G401.6 (cell line): ENCODE results near the gene FAF1.

ENCODE experiments used
- FAIRE-seq: peaks from 2 replicates; lab custom pipeline; 2012; peaks lifted over from hg19 to GRCh38; lab: Jason Lieb, UNC

FAF1 gene

DNA sequence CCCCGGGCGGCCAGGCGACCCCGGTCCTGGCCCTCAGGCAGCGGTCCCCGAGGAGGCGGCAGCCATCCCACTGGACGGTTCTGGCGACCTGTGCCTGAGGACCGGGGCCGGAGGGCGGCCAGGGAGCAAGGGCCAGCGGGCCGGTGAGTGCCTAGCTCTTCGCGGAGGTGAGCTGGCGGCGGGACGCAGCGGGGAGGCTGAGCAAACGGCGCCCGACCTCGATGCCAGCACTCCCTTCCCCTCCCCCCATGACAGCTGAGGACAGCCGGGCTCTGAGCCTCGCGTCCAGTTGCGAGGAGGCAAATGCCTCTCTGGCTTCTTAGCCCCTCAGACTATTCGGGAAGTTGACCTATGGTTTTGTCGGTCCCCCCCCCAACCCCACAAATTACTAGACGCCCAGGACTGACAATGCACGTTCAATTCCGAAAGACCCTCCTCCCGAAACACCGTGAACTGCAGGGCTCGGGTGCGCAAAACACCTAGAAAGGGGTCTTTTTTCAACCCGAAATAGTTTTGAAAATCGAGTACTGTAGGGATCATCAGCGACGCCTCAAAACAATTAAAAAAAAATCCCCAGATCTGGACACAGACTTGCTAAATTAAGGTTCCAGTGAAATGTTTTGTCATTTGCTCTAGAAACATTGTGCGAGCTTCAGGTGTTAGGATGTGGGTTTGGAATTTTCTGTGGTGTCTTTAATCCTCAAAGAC lies 18.2 kb upstream of the FAF1 start:
- no peak for FAIRE-seq

DNA sequence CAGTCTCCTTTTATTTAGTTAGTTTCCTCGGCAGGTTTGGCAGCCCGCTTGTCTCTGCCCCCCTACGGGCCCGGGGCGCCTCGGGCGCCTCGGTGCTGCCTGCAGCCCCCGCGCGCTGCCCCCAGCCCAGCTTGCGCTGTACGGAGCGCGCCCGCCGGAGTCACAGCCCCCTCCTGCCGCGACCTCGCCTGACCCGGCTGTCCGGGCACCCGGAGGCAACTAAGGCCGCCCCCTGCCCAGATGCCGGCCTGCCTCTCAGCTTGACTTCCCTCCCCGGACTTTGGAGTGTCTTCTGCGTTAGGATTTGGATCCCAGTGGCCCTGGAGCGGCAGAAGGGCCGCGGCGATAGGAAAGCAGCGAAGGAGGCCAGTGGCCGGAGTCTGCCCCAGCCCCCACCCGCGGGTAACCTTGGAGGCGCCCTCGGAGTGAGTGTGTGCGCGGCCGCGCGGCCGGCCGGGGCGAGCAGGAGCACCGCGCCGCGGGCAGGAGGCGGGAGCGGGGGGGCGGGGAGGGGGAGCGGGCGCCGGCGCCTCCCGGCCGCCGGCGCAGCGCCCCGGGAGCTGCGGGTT lies 17.6 kb upstream of the FAF1 start:
- no peak for FAIRE-seq

DNA sequence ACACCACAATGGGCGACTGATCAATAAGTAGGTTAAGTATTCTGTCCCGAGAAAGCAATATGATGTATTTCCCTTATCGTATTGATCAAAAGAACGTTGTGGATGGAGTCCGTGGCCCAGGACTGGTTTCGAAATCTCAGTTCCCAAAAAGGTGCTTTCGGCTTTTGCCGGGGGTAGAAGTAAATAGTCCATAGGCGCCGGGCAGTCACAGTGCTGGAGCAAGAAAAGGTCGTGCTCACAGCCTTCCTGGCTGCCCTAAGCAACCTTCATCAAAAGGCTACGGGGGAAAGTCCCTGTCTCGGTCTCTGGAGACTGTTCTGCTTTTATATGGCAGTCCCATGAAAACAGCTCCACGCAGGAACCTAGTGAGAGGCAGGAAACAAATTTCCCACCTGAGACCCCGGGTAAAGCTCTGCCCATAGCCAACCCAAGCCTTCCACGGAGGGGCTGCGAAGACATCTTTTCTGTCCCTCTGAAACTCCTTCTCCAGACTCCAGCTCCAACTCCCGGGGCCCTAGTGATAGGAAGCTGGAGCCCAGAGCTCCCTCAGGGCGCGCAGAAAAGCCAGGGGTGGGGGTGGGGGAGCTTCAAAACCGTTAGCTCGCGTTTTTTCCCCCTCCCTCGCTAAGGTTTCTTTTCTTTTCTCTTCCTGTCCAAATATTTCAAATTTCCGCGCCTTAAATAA lies 17.0 kb upstream of the FAF1 start:
- FAIRE-seq, result peak; percentile 57

DNA sequence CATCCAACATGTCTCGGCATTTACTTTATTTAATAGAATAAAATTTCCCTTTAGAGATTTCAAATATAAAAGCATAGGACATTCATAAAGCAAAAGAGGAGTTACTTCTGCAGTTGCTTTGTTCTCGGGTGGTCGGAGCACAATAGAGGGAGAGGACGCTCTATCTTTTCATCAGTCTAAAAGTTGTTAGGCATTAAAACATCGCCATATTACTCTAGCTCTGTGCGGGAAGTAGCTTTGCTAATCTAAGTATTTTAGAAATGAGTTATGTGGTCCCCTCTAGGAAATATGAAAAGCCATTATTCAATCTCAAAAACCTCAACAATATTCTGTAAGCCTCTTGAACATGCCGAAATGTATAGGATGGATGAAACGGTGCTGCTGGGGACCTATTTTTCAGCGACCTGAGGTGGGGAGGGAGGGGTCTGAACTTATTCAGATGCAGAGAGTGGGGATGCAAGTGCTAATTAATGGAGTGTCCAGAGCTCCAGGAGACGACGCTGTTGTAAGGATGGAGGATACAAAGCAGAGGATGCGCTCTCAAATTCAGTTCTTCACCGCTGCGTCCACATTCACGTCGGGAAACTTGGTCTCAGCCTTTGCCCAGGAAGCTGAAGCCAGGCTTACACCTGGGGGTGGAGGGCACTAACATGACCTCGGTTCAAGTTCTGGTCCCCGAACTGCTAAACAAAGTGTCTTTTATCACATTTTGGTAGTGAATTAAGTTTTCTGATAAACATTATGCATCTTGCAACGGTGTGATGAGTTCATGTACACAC lies 16.2 kb upstream of the FAF1 start:
- FAIRE-seq, result no peak

DNA sequence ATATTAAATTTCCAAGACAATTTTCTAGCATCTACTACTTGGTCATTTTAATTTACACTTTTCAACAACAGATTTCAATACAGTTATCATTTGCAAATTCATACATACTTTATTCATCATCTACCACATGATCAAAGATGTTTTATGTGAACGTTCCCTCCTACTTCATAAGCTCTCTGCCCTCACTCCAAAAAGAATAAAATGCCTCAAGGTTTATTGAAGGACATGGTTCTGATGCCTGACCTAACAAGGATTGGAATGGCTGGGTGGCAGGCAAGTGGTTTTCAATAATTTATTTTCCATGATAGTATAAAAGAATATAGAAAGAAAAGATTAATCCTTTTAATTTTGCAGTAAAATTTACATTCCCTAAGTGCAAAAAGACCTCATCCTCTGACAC lies 15.4 kb upstream of the FAF1 start:
- no peak for FAIRE-seq

DNA sequence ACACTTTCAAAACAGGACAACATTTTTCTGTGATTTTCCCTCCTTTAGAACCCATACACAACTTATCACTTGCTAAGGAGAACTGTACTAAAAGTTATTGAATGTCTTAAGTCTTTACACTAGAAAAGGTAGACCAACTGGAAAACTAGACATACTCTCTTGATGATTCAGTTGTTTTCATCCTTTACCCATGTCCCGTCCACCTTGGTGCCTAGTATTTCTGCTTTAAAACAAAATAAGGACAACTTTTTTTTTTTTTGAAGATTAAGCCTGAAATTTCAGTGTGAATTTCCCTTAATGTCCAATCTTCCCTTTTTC lies 14.5 kb upstream of the FAF1 start:
- no peak for FAIRE-seq

DNA sequence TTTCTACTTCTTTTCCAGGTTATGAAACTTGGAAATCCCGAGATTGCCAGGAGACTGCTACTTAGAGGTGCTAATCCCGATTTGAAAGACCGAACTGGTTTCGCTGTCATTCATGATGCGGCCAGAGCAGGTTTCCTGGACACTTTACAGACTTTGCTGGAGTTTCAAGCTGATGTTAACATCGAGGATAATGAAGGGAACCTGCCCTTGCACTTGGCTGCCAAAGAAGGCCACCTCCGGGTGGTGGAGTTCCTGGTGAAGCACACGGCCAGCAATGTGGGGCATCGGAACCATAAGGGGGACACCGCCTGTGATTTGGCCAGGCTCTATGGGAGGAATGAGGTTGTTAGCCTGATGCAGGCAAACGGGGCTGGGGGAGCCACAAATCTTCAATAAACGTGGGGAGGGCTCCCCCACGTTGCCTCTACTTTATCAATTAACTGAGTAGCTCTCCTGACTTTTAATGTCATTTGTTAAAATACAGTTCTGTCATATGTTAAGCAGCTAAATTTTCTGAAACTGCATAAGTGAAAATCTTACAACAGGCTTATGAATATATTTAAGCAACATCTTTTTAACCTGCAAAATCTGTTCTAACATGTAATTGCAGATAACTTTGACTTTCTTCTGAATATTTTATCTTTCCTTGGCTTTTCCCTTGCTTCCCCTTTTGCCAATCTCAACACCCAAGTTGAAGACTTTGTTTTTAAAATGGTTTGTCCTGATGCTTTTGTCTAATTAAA lies 14.0 kb upstream of the FAF1 start:
- peak; percentile 41 for FAIRE-seq

DNA sequence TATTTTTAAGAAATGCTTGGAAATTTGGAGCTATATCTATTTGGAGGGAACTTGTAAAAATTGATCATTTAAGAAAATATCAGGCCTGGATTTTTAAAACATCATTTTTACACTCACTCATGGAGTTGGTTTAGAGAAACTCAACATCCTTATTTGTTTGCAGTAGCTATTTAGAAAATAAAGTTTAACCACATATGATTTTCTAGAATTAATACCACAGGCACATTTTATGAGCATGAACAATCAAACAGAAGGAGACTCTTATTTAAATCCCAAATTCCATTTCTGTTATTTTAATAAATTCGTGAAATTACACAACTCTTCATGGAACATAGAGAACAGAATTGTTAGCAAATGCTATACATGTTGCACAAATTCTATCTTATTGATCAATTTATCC lies 13.2 kb upstream of the FAF1 start:
- FAIRE-seq, result peak; percentile 45

DNA sequence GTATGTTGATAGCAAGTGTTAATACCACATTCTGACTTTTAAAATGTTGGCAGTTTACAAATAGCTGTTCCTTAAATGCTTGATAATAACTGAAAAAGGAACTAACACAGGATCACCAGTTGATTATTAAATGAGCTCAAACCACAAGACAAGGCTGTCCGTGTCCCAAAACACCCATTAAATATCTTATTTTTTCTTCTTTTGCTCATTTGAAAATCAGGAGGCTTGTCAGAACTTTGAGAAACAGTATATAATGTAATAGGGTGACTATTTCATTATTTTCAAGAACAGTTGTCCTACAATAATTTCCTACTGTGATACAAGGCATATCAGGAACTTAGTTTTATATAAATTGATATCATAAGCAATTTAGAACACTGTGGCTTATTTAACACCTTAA lies 12.7 kb upstream of the FAF1 start:
- no peak for FAIRE-seq

DNA sequence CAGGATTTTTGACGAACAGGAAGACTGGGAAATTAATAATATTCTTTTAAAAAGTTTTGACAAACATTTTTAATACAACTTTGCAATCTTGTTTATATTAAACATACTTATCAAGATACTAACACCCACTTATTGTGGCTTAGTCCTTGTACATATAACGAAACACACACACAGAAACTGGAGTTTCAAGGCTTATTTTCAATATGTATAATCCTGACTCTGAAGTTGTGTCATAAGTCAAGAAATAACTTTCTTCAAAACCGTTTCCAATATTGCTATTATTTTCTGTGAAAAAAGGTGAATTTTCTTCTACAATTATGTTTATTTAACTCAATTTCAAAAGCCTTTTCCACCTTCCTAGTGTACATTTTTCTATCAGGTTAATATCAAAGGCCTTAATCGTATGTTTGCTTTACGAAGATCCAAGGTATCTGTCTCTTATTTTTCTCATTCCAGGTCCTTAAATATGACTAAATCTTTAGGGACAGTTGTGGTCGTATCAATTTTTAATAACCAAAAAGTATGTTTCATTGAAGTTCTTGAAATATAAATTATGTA lies 11.8 kb upstream of the FAF1 start:
- FAIRE-seq, result no peak

DNA sequence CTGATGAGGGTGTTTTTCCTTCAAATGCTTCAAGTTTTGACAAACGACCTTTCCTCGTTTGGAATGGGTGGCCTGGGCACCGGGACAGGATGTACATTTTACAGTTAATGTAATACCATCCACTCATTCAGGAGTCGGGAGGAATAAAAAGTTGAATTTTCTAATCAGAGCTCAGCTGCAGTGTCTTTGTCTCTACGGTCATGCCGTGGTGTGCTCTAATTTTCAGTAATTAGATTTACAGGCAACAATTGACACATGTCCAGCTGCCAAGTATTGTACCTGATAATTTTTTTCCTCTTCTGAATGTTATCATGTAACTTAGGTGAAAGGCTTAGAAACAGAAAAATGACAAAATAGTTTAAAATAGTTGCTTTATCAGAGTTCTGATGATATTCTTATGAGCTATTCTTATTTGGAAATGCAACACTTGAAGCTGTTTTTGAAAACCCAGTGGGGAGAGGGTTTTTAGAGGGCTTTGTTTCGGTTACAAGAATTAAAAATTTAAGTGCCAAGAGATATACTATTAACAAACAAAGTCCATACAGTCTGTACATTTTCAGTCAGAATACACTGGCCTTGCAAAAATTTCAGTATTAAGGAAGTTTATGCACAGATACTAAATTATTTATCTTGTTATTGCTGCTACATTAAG lies 11.0 kb upstream of the FAF1 start:
- no peak for FAIRE-seq

DNA sequence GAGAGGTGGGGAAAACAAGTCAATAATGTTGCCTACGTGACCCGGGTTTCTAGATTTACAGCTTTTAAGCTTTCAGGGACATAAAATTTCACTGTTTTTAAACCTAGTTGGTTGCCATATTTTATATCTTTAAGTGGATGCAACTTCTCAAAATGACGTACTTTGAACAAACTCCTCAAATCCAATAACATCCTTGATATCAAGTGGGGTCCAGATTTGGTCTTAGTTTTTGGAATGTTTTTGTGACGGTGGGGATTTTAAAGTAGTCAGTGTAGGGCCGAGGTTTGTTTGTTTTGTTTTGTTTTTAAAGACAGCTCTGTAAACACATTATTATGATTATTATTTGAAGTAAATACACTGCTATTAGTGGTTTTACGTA lies 10.4 kb upstream of the FAF1 start:
- no peak for FAIRE-seq

DNA sequence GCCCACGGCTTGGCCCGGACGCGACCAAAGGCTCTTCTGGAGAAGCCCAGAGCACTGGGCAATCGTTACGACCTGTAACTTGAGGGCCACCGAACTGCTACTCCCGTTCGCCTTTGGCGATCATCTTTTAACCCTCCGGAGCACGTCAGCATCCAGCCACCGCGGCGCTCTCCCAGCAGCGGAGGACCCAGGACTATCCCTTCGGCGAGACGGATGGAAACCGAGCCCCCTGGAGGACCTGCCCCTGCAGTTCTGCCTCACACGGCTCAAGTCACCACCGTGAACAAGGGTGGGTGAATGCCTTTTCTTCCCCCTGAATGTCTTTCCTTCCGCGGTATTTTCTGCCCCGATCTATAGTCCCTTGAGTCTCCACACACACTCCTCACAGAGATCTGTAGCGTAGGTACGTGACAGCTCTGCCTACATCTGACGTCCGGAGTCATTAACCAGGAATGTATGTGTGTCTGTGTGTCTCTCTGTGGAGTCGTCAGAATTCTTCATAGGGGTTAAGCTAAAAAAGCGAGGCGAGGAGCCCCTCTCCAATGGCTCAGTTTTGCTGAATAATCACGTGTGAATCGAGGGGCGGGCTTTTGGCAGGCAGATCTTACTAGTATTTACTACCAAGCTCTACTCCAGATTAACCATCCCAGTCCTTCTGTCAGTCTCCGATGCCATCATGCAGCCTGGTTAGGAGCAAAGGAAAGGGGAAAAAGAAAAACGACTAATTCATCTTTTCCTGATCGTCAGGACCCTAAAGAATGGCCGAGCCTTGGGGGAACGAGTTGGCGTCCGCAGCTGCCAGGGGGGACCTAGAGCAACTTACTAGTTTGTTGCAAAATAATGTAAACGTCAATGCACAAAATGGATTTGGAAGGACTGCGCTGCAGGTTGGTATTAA lies 9.8 kb upstream of the FAF1 start, which contains the start of gene CDKN2C:
TSS of gene CDKN2C (plus strand) at position 635 of the 898 bp plus-strand sequence. CDS start at position 759, 124 bp downstream.
- peak; percentile 83 for FAIRE-seq

DNA sequence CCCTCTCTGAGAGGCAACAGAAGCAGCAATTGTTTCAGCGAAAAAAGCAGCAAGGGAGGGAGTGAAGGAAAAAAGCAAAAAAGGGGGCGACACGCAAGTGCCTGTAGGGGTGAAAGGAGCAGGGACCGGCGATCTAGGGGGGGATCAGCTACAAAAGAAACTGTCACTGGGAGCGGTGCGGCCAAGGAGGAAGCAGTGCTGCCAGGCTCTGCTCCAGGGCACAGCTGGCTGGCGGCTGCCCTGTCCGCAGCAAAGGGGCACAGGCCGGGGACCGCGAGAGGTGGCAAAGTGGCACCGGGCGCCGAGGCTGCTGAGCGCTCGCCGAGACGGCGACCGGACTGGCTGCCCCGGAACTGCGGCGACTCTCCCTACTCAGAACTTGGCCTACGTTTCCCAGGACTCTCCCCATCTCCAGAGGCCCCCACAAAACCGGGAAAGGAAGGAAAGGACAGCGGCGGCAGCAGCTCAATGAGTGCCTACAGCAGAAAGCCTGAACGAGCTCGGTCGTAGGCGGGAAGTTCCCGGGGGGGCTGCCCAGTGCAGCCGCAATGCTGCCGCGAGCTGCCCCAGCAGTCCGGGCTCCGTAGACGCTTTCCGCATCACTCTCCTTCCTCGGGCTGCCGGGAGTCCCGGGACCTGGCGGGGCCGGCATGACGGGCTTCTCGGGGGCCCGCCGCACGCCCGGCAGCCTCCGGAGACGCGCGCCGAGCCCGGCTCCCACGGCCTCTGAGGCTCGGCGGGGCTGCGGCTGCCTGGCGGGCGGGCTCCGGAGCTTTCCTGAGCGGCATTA lies 8.9 kb upstream of the FAF1 start:
- no peak for FAIRE-seq

DNA sequence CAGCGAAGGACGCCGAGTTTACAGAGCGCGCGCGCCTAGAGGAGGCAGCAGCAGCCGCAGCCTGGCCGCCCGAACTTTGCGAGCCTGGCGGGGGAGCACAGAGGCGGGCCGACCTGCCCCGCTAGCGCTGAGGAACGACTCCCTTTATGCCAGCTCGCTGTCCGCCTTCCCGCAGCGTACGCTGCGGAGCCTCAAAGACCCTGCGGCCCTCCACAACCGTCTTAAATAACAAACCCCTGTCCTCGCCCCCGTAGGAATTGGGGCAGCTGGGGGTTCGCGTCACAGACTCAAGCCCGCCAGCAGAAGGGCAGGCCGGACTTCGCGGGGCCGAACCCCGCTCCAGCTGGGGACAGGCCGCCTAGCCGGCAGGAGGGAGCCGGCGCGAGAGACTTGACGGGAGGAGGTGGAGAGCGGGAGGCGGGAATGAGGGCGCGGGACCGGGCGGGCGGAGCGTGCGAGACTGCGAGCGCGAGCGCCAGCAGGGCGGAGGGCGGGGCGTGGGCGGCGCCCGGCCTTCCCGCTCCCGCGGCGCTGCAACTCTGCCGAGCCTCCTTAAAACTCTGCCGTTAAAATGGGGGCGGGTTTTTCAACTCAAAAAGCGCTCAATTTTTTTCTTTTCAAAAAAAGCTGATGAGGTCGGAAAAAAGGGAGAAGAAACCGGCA lies 8.2 kb upstream of the FAF1 start:
- FAIRE-seq, result peak; percentile 28

DNA sequence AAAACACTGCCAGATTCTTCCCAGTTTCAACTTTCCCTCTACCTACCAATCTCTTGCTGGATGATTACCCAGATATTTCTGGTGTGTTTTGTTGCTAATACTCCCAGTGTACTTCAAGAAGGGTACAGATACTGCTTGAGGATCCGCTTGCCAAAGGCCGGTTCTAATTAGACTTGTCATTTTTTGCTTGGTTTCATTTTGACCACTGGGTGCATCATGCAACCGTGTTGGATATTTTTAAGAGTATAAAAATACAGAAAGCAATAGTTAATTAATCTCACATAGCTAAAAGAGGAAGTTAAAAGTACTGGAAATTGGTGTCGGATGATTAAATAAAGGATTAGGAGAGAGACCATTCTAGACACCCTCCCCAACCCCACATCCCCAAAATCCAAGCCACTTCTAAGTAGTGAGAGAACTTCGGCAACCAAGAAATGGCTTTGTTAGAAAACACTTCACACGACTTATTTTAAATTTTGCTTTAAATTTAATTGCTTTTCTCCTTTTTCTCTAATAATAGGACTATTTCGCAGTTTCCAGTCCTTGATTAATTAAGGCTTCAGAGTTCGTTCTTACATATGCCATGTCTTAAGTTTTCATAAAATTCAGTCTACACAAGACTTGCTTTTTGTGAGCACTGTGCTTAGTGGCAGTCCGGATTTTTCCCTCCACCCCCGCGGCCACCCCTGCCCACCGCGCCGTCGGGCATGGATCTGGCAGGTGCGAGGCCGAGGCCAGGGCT lies 7.5 kb upstream of the FAF1 start:
- no peak for FAIRE-seq

DNA sequence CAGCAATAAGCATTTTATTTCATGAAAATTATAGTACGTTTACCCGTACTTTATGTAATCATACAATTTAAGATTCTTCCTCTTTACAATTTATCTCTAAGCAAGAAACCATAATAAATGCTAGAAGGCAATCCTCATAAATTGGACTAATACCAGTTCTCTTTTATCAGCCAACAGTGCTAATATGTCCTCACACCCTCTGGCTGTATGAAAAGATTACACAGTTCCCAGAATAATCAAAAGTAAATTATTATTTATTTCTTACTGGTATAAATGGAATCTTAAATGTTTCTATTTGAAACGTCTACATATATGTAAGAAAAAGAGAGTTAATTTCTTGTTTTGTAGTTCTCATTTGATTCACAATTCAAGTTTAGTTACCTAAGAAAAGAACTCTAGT lies 6.9 kb upstream of the FAF1 start:
- FAIRE-seq, result peak; percentile 17

DNA sequence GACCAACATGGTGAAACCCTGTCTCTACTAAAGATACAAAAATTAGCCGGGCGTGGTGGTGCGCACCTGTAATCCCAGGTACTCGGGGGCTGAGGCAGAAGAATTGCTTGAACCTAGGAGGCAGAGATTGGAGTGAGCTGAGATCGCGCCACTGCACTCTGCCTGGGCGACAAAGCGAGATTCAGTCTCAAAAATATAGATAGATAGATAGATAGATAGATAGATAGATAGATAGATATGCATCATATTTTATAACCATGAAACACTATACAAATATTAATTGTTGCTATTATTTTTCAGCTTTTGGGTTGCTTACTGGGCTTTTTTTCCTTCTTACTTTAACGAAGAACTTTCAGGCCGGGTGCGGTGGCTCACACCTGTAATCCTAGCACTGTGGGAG lies 4.8 kb upstream of the FAF1 start:
- FAIRE-seq, result no peak
